HG02884 (cell line): ENCODE results near the gene HSPA5.
"Not testable (repeated sequence)": the region's sequence is repeated elsewhere in the genome, so short reads cannot be mapped to it uniquely, and the experiment has no call there.

ENCODE experiments used
- ATAC-seq: cut with Tn5 transposase; IDR thresholded peaks from one replicate; pipeline ENCODE4 v1.9.1; 2021; ENCODE audit warnings: mild to moderate bottlenecking, moderate library complexity; ENCODE audit not compliant: unreplicated experiment

HSPA5 gene

DNA sequence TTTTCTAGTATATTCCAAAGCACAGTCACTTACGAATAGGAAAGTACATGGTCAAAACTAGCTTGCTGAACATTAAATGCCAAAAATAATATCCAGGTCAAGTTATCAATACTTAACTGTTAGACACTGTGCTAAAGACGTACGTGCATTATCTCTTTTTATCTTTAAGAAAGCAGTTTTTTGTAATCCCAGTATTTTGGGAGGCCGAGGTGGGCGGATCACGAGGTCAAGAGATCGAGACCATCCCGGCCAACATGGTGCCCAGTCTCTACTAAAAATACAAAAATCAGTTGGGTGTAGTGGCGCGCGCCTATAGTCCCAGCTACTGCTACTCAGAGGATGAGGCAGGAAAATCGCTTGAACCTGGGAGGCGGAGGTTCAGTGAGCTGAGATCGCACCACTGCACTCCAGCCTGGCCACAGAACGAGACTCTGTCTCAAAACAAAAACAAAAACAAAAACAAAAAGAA, 2.7 kb upstream of the HSPA5 start:
- no peak for ATAC-seq

DNA sequence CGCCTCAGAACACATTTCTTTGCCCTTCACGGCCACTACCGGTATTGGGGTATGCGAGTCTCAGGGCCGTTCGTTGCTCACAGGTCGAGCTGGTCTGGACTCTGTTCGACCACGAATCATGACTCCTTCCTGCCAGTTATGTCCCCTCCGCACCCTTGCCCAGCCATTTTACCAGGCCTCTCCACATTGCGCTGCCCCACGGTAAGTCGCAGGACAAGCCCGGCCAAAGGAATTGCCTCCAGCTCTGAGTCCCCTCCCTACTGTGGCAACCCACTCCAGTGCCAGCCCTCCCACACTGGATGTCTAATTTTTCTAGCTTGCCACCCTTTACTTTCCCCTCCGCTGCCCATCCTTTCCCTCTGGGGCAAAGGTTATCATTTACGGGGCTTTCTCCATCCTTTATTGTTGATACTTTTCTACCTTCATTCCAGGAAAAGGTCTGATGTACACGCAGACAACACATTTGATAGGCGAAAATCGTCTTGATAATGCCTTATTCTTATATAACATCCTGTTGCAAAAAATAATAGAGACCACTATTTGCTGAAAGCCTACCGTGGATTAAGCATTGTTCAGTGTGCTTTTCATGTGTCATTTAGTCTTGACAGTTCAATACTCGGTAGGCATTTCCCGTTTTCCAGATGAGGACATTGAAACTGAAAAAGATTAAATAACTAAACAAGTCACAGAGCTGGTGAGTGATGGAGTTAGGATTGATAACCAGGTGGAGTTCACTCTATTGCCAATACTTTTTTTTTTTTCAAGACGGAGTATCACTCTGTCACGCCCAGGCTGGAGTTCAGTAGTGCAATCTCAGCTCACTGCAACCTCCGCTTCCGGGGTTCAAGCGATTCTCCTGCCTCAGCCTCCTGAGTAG, 958 bp upstream of the HSPA5 start:
- peak; percentile 4 for ATAC-seq

DNA sequence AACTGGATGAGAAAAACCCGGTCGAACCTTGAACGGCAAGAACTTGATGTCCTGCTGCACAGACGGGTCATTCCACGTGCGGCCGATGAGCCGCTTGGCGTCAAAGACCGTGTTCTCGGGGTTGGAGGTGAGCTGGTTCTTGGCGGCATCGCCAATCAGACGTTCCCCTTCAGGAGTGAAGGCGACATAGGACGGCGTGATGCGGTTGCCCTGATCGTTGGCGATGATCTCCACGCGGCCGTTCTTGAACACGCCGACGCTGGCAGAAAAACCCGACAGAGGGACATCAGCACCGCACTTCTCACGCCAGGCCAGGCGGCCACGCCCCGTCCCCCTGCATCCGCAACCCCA, 519 bp downstream of the HSPA5 start:
- ATAC-seq = peak; percentile 1

DNA sequence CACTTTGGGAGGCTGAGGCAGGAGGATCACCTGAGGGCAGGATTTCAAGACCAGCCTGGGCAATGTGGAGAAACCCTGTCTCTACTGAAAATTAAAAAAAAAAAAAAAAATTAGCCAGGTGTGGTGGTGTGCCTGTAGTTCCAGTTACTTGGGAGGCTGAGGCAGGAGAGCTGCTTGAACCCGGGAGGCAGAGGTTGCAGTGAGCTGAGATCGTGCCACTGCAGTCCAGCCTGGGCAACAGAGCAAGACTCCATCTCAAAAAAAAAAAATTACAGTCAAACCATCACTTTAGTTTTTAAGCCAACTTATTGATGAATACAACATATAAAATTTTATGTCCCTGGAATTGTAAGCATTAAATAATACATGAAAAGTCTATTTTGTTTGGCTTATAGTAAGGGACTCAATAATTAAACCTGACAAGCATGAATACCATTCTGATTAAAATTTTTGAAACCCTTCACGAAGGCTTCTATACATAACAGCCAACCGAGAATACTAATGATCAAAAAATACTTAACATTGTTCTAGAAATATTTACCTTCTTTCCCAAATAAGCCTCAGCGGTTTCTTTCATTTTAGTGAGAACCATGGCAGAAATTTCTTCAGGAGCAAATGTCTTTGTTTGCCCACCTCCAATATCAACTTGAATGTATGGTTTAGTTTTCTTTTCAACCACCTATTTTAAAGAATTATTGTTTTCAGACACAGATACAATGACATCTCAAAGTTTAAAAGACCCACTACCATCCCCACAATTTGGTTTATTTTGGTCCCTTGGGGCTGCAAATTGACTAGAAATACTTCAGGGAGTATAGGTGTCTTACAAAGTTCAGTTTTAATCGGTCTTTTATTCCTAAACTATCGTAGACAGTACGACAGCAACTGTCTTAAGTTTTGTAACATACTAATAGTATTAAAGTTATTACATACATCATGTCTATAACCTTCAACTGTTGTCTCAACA, 1.2 kb downstream of the HSPA5 start:
- no peak for ATAC-seq

DNA sequence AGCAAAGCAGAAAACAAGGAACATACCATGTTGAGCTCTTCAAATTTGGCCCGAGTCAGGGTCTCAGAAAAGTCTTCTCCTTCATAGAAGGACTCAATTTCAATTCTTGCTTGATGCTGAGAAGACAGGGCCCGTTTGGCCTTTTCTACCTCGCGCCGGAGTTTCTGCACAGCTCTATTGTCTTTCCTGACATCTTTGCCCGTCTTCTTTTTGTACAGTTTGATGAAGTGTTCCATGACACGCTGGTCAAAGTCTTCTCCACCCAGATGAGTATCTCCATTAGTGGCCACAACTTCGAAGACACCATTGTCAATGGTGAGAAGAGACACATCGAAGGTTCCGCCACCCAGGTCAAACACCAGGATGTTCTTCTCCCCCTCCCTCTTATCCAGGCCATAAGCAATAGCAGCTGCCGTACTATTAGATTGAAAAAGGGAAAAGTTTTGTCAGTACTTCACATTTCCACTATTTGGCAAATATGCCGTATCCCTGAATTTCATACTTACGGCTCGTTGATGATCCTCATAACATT, 2.2 kb downstream of the HSPA5 start:
- no peak for ATAC-seq

DNA sequence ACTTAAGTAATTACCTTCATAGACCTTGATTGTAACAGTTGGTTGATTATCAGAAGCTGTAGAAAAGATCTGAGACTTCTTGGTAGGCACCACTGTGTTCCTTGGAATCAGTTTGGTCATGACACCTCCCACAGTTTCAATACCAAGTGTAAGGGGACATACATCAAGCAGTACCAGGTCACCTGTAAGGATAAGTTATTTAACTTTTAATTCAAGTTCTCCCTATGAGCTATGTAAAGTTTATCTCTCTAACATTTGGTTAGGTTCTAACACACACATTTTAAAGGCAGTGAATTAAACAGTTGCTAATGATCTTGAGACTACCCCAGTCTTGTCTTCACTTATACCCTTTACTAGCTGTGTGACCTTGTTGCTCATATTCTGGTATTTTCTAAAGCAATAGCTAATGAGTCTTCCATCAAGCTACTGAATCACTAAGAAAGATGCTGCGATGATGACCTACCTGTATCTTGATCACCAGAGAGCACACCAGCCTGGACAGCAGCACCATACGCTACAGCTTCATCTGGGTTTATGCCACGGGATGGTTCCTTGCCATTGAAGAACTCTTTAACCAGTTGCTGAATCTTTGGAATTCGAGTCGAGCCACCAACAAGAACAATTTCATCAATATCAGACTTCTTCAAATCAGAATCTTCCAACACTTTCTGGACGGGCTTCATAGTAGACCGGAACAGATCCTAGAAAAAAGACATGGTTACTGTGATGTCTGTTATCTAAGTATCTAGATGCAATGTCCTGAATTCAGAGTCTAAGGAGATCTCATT, 2.8 kb downstream of the HSPA5 start:
- ATAC-seq = no peak

DNA sequence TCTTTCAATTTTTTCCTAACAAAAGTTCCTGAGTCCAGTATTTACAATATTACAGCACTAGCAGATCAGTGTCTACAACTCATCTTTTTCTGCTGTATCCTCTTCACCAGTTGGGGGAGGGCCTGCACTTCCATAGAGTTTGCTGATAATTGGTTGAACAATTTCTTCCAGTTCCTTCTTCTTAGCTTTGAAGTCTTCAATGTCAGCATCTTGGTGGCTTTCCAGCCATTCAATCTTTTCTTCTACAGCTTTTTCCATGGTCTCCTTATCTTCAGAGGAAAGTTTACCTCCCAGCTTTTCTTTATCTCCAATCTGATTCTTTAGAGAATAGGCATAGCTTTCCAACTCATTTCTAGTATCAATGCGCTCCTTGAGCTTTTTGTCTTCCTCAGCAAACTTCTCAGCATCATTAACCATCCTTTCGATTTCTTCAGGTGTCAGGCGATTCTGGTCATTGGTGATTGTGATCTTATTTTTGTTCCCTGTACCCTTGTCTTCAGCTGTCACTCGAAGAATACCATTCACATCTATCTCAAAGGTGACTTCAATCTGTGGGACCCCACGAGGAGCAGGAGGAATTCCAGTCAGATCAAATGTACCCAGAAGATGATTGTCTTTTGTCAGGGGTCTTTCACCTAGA, 4.5 kb downstream of the HSPA5 start:
- ATAC-seq = not testable (repeated sequence)

DNA sequence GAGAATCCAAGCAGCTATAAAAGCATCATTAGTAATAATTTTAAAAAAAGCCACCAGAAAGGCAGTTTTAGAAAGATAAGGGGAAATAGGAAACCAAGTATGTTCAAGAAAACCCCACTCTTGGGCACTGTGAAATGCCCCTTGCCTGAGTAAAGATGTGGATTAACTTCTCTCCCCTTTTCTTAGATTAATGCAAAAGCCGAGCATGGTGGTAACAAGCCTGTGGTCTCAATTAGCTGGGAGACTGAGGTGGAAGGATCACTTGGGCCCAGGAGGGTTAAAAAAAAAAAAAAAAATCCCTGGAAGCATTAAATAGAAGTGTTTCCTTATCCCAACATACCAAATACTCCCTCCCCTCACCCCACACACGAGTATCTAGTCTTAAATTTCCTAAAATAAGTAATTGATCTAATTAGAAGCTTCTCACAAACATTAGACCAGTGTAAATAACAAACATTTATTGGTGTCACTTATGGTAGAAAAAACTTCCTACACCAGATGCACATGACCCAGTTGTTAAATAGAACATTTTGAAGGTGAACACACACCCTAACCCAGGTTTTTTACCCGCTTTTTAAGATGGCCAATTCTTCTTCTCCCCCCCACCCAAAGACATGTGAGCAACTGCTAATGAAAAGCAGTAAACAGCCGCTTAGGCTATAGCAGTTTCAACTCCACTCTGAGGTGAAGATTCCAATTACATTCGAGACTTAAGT, 5.2 kb downstream of the HSPA5 start:
- no peak for ATAC-seq

DNA sequence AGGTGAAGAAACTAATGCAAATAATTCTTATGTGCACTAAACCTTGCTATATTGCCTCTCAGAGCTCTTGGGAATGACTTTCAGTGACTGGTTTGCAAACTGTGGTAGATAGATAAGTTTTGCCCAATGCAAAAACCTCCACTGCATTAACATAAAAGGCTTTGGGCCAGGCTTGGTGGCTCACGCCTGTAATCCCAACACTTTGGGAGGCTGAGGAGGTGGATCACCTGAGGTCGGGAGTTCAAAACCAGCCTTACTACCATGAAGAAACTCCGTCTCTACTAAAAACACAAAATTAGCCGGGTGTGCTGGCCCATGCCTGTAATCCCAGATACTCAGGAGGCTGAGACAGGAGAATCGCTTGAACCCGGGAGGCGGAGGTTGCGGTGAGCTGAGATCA, 7.0 kb downstream of the HSPA5 start:
- ATAC-seq = not testable (repeated sequence)

DNA sequence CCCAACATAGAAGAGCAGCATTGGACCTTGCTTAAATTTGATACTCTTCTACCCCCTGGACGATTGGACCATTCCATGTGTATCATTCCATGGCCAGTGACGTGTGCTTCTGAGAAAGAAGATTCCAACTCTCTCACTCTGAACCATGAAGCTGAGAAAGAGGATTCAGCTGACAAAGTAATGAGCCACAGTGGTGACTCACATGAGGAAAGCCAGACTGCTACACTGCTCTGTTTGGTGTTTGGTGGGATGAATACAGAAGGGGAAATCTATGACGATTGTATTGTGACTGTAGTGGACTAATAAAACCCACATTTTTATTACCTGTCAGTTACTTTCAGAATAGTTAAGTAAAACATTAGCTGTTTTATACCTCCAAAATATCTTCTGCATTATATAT, 7.5 kb downstream of the HSPA5 start:
- ATAC-seq = no peak

DNA sequence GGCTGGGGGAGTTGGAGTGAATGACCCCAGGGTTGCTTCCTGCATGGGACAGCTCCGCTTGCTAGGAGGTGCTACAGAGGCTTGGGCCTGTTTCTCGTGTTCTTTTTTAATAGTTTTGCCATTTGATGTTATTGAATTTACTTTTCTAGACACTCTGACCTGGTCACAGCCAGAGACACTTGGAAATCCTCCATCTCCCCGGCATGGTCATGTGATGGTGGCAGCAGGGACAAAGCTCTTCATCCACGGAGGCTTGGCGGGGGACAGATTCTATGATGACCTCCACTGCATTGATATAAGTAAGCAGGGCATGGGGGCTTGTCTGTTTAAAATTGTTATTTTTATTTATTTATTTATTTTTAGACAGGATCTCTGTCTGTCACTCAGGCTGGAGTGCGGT, 13.4 kb downstream of the HSPA5 start:
- ATAC-seq = no peak

DNA sequence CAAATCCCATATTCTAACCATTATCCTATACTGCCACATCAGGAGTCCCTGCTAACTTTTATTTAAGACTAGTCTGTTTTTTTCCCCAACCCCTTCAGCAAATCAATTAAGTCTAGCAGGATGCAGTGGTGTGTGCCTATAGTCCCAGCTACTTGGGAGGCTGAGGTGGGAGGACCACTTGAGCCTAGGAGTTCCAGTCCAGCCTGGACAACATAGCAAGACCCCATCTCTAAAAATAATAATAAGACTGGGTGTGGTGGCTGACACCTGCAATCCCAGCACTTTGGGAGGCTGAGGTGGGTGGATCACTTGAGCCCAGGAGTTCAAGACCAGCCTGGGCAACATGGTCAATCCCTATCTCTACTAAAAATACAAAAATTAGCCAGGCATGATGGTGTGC, 16.3 kb downstream of the HSPA5 start:
- not testable (repeated sequence) for ATAC-seq

DNA sequence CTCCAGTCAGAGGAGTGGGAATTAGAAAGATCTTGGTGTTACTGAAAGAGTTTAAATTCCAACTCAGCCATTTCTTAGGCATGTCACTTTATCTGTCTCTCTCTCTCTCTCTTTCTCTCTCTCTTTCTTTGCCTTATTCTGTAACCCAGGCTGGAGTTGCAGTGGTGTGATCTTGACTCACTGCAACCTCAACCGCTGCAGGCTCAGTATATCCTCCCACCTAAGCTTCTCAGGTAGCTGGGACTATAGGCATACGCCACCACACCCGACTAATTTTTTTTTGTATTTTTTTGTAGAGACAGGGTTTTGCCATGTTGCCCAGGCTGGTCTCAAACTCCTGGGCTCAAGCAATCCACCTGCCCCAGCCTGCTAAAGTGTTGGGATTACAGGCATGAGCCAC, 22.5 kb downstream of the HSPA5 start:
- no peak for ATAC-seq

DNA sequence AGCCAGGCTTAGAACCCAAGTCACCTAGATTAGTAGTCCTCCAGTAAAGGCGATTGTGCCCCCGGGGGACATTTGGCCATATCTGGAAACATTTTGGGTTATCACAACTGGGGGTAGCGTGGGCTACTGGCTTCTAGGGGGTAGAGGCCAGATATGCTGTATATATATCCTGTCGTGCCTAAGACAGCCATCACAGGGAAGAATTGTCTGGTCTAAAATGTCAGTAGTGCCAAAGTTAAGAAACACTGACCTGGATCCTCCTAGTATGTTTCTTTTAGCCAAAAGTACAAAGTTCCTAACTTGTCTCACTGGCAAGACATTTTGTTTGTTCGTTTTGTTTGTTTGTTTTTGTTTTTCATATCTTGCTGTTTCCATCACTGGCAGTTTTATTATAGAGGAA, 27.0 kb downstream of the HSPA5 start:
- ATAC-seq = no peak

DNA sequence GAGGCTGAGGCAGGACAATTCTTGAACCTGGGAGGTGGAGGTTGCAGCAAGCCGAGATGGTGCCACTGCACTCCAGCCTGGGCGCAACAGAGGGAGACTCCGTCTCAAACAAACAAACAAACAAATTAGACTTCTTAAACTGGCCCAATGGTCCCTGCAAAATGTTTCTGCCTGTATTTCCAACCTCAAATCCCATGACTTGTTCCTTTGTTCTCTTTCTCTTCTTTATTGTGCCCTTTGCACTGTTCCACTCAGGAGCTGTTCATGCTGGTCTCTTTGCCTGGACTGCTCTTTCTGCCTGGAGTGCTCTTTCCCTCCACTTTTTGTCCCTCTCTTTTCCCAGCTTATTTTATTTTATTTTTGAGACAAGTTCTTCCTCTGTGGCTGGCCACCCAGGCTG, 36.7 kb downstream of the HSPA5 start:
- ATAC-seq = no peak

DNA sequence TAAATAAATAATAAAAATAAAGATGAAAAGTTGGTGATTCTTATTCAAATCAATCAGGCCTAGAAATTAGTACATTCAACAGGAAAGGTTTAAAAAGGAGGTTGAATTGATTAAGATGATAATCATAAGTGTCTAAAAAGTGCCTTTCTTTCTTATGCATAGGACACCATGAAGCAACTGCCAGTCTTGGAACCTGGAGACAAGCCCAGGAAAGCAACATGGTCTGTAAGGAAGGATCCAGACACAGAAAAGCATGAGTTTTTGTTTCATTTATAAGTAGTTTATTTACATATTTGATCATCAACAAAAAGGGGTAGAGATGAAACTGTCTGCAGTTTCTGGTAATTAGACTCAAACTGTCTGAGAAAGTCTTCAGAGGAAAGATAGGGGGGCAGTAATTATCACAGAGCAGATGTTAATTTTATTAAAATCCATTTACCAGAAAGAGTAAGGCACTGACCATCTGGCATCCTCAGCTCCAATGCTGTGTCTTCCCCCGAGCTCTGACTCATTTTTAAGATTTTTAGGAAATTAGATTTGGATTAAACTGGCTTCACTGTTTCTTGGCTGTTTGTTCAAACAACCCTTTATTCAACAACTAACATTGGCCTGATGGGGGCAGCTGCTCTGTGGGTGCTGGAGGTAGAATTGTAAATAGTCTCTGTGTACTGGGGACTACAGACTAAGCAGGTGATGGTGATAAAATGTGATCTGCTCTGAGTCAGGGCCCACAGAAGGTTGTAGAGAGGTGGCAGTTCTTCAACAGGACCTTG, 38.1 kb downstream of the HSPA5 start:
- ATAC-seq = no peak

DNA sequence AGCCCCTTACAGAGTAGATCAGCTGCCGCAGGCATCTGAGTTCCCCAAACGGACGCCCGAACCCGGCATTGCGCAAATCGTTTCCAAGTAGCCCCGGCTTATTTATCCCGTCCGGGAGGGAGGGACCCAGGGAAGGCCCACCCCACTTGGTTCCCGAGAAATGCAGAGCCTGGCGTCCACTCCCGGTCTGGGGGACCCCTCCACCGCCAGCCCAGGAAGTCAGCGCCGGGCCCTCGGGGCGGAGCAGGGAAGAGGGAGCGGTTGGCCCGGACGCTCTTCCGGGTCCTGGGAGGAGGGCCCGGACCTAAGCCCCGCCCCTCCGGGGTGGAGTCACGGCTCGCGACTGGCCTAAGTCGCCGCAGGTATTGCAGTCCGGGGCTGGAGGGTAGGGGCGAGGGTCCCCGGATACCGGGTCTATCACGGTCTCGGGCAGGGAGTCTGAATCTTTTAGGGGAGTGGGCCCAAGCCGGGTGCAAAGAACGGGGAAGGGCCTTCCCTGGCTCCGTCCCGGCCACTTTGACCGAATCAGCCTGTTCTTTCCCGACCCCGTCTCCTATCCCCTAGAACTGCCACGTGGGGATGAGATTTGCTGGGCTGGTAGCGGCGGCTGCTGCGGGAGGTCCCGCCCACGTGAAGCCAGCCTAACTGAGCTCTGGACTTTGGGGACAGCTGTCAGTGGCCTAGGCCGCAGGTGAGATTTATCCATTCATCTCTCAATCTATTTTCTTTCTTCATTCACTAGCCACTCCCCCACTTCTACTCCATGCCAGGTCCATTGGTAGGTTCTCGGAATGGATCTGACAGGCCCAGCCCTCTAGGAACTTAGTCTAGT, 40.7 kb downstream of the HSPA5 start, which contains the start of gene RABEPK:
Gene RABEPK, plus strand, starts transcription at position 327 of the 832 bp plus-strand sequence. CDS start 2,472 bp downstream, outside the sequence.
- peak; percentile 96 for ATAC-seq

DNA sequence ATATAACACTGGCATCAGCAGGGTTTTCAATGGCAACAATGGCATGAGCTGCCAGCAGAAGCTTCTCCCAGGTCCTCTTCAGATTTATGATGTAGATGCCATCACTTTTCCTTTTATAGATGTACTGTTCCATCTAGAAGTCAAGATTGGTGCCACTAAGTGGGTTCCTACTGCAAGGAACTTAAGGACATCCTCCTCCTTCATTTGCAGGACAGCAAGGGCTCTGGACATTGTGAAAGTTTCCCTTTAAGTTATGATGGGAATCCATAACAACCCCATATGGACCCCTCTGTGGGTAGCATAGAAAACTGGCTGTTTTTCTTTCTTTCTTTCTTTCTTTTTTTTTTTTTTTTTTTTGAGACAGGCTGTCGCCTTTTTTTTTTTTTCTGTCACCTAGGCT, 45.6 kb downstream of the HSPA5 start:
- ATAC-seq = not testable (repeated sequence)
